ENCODE data around the gene BRIP1.
"Not testable (repeated sequence)": the region's sequence is repeated elsewhere in the genome, so short reads cannot be mapped to it uniquely, and the experiment has no call there.

- TF ChIP-seq CTCF (conservative IDR thresholded peaks at IDR 0.05; ENCODE audit: low read depth in 2 of 2); EZH2 (IDR thresholded peaks at IDR 0.05; ENCODE audit: low read depth, unreplicated experiment); POLR2AphosphoS5 (IDR thresholded peaks at IDR 0.05; ENCODE audit: low read depth); REST (IDR thresholded peaks at IDR 0.05; ENCODE audit: unreplicated experiment); ETS1 (IDR thresholded peaks at IDR 0.05); EZH2phosphoT487 (IDR thresholded peaks at IDR 0.05; ENCODE audit: unreplicated experiment); ZNF114 (CRISPR knock-in tag; IDR thresholded peaks at IDR 0.05): not testable (repeated sequence)
Measured at GRCh38 chr17:61887733-61888132, 24.4 kb upstream of the BRIP1 start.

Data from GM23338 (cell line).